CD4-positive, alpha-beta T cell (primary cell): Measurements from ENCODE around the gene AMELX. TPM values are rescaled to one million over a fixed set of nuclear protein-coding genes. Genes with fewer than 3 reads are reported as not detected.

Experiments used
- ATAC-seq: fragments of 200-7000 bp; cut with Tn5 transposase; one replicate; pipeline ENCODE4 v1.10.0; 2022; ENCODE audit warnings: mild to moderate bottlenecking; ENCODE audit not compliant: poor library complexity
- CTCF ChIA-PET: fragments of 350-600 bp; sonication (Branson Sonifier 250); formaldehyde crosslinking; loops from one replicate; lab custom pipeline; 2021; ENCODE audit warnings: antibody characterized with exemption, inconsistent platforms; lab: Charles Lee
- POLR2A ChIA-PET: fragments of 350-600 bp; sonication (Branson Sonifier 250); formaldehyde crosslinking; loops from one replicate; lab custom pipeline; 2021; ENCODE audit warnings: antibody characterized with exemption, inconsistent platforms; lab: Charles Lee
- DNase-seq, 14 experiments: peaks; one replicate each; pipeline ENCODE4 v3.0.0-alpha.2; 2013 to 2020; ENCODE audit warnings: mixed read lengths in 2 of 14
- H3K27ac ChIP-seq, 2 donors: one replicate each; pipeline versions ENCODE4 v1.5.1 to v1.7.0; 2013; ENCODE audit warnings: low read length in 2 of 2, low read depth in 1 of 2, mild to moderate bottlenecking in 1 of 2
- H3K27me3 ChIP-seq, 2 experiments: 1 replicate in 1 of 2; 2 replicates in 1 of 2; pipeline versions ENCODE4 v1.6.1 to v1.7.0; 2013; ENCODE audit warnings: low read length in 2 of 2, control low read depth in 1 of 2, mild to moderate bottlenecking in 1 of 2, moderate library complexity in 1 of 2; ENCODE audit not compliant: insufficient read depth in 2 of 2, control insufficient read depth in 1 of 2
- H3K36me3 ChIP-seq: one replicate; pipeline ENCODE4 v1.6.1; 2013; ENCODE audit warnings: low read length, control low read depth; ENCODE audit not compliant: insufficient read depth
- H3K4me1 ChIP-seq: one replicate; pipeline ENCODE4 v1.6.1; 2013; ENCODE audit warnings: low read length, control low read depth; ENCODE audit not compliant: insufficient read depth
- H3K4me3 ChIP-seq: one replicate; pipeline ENCODE4 v1.5.1; 2013; ENCODE audit warnings: mild to moderate bottlenecking, low read length, moderate library complexity
- H3K9me3 ChIP-seq, 2 experiments: 1 replicate in 1 of 2; 2 replicates in 1 of 2; pipeline versions ENCODE4 v1.6.1 to v1.7.0; 2013; ENCODE audit warnings: low read length in 2 of 2, mild to moderate bottlenecking in 2 of 2, control low read depth in 1 of 2, moderate library complexity in 1 of 2; ENCODE audit not compliant: control insufficient read depth in 1 of 2, insufficient read depth in 1 of 2
- H3K27ac Mint-ChIP-seq: one replicate; pipeline ENCODE4 v1.8.0; 2020; ENCODE audit warnings: mixed read lengths
- H3K27me3 Mint-ChIP-seq: one replicate; pipeline ENCODE4 v1.8.0; 2021; ENCODE audit warnings: mixed read lengths
- H3K36me3 Mint-ChIP-seq: one replicate; pipeline ENCODE4 v1.8.0; 2021; ENCODE audit warnings: low read depth, mixed read lengths
- H3K4me1 Mint-ChIP-seq: one replicate; pipeline ENCODE4 v1.8.0; 2021; ENCODE audit warnings: low read depth, mixed read lengths
- H3K4me3 Mint-ChIP-seq: one replicate; pipeline ENCODE4 v1.8.0; 2020; ENCODE audit warnings: mild to moderate bottlenecking, mixed read lengths
- H3K9me3 Mint-ChIP-seq: one replicate; pipeline ENCODE4 v1.8.0; 2020; ENCODE audit warnings: mixed read lengths
- intact Hi-C, 2 experiments: fragments of 100-400 bp; cut with DNase I in 1 of 2; cut with micrococcal nuclease in 1 of 2; formaldehyde crosslinking; loops; one replicate each; pipeline versions ENCODE4 v1.15.1 to v1.9.0; 2023 to 2025; cut with DNase I, micrococcal nuclease
- polyA plus RNA-seq, 2 donors: library from polyadenylated mRNA; unstranded; fragments of 120-200 nt; gene quantifications; one replicate each; pipeline ENCODE4 v1.2.1, GENCODE V29; 2013
- total RNA-seq, 174 experiments: library from RNA in 2 of 174; stranded (reverse) in 2 of 174; gene quantifications; one replicate each; pipeline ENCODE4 v1.2.3 and lab custom pipeline; 2021 to 2026
- TF ChIP-seq, protein P1 (sequence below): fragments of 200-600 bp; IDR thresholded peaks from one replicate; pipeline ENCODE4 v1.8.0; 2022; ENCODE audit warnings: antibody characterized with exemption, mild to moderate bottlenecking

The AMELX gene
- total RNA-seq (not detected), total RNA-seq (lab: John Stamatoyannopoulos, UW) (0 to 0.06 (median 0) reads per million in 172 experiments)
- polyA plus RNA-seq (2013, experiment 1 of 2): not detected
- not detected for polyA plus RNA-seq (2013, experiment 2 of 2)

DNA sequence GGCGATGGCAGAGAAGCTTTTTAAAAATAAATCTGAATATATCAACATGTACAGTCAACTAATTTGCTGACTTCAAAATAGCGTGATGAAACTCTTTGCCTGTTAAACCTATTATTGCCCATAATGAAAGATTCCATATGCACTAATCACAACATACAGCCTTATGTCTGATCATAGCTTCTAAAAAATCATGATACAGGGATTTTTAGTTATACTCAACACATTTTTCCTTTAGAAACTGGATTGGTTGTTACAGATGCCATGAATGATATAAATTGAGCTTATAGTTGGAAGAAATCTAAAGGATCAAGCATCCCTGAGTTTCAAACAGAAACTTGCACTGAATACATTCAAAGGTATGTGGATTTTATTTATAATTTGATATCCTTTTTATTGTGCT, at the start of gene AMELX:
Gene AMELX (plus strand): TSS at position 301 of the 400 bp plus-strand sequence. CDS start 1,376 bp downstream, outside the sequence.
- Histone ChIP-seq H3K4me1 (no peaks in the 10 kb centered on the region), H3K9me3 (no peaks in the 10 kb centered on the region), H3K27me3 (no peaks in the 10 kb centered on the region), H3K36me3 (no peaks in the 10 kb centered on the region), H3K4me3 (no peak within 1 kb of the TSS), H3K27ac (no peak within 1 kb of the TSS)
- Mint-ChIP-seq H3K27me3 (no peaks in the 10 kb centered on the region), H3K36me3 (no peaks in the 10 kb centered on the region), H3K4me3 (no peak within 1 kb of the TSS), H3K9me3 (no peaks in the 10 kb centered on the region), H3K27ac (no peak within 1 kb of the TSS), H3K4me1 (no peaks in the 10 kb centered on the region)
- no peak for DNase-seq
- CTCF ChIA-PET: no interaction called here
- no peak for ATAC-seq
- POLR2A ChIA-PET: no interaction called here
- TF ChIP-seq, protein P1, sequence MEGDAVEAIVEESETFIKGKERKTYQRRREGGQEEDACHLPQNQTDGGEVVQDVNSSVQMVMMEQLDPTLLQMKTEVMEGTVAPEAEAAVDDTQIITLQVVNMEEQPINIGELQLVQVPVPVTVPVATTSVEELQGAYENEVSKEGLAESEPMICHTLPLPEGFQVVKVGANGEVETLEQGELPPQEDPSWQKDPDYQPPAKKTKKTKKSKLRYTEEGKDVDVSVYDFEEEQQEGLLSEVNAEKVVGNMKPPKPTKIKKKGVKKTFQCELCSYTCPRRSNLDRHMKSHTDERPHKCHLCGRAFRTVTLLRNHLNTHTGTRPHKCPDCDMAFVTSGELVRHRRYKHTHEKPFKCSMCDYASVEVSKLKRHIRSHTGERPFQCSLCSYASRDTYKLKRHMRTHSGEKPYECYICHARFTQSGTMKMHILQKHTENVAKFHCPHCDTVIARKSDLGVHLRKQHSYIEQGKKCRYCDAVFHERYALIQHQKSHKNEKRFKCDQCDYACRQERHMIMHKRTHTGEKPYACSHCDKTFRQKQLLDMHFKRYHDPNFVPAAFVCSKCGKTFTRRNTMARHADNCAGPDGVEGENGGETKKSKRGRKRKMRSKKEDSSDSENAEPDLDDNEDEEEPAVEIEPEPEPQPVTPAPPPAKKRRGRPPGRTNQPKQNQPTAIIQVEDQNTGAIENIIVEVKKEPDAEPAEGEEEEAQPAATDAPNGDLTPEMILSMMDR: no peak
- intact Hi-C loops: no loop called here

DNA sequence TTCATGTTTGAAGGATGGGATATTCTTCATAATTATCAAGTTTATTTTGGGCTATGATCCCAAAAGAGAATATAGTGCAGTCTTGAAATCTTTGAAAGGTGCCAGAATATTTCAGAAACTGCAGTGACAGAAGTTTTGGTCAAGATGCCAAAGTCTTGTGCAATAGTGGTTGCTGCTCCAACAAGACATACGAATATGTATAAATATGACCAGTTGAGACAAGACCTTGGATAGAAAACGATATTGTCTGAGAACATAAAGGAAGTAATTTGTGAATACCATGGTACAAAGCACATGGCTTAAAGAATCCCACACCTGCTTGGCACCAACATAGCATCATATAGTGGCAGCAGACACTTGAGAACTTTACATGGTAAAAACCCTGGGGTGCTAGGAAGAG, 48.6 kb upstream of the AMELX start:
- H3K4me1 ChIP-seq: no peaks in the 10 kb centered on the region
- POLR2A ChIA-PET: no interaction called here
- Mint-ChIP-seq H3K27ac (no peak overlapping the region), H3K4me1 (no peaks in the 10 kb centered on the region), H3K9me3 (no peaks in the 10 kb centered on the region), H3K4me3 (no peak overlapping the region), H3K27me3 (no peaks in the 10 kb centered on the region), H3K36me3 (no peaks in the 10 kb centered on the region)
- ATAC-seq (no peak), DNase-seq (no peak)
- H3K36me3 ChIP-seq: no peaks in the 10 kb centered on the region
- H3K4me3 ChIP-seq: no peak overlapping the region
- TF ChIP-seq, protein P1: no peak
- H3K9me3 ChIP-seq: no peaks in the 10 kb centered on the region
- intact Hi-C loops: no loop called here
- no peak overlapping the region for H3K27ac ChIP-seq
- CTCF ChIA-PET: no interaction called here
- no peaks in the 10 kb centered on the region for H3K27me3 ChIP-seq

DNA sequence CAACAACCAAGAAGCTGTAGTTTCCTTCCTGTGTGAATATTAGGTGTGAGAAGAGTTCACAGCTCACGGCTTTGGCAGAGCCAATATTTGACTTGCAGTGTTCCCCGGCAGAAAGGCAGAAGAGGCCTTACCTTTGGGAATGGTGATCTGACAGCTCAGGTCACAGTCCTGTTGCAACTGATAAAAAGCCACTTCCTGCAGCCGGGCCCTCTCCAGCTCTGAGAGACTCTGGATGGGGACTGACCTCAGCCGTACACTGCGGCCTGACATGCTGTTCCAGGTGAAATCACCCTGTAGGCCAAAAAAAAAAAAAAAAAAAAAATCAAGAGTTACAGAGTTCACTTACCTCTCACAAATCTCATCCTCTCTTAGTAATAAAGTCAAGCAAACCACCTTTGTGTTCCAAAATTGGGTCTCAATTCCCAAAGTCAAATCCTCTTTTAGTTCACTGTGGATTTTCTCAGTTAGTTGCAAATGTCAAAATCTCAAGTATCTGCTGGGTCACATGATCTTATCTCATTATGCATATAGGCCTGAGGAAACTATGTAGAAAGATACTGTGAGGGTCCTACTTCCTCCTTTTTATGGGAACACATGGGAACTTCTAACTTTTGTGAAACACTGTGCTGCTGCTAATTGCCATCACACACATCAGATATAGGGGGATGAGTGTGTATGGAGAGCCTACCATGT, 38.6 kb upstream of the AMELX start:
- H3K36me3 ChIP-seq: no peaks in the 10 kb centered on the region
- H3K36me3 Mint-ChIP-seq: no peaks in the 10 kb centered on the region
- intact Hi-C loops: no loop called here
- no peaks in the 10 kb centered on the region for H3K4me1 Mint-ChIP-seq
- H3K9me3 ChIP-seq: no peaks in the 10 kb centered on the region
- TF ChIP-seq, protein P1: no peak
- no peak overlapping the region for H3K27ac ChIP-seq
- H3K4me1 ChIP-seq: no peaks in the 10 kb centered on the region
- ChIA-PET CTCF (no interaction called here), POLR2A (no interaction called here)
- H3K27me3 Mint-ChIP-seq: no peaks in the 10 kb centered on the region
- no peak for DNase-seq
- no peak overlapping the region for H3K4me3 ChIP-seq
- no peak overlapping the region for H3K27ac Mint-ChIP-seq
- no peaks in the 10 kb centered on the region for H3K27me3 ChIP-seq
- no peak overlapping the region for H3K4me3 Mint-ChIP-seq
- ATAC-seq: no peak
- H3K9me3 Mint-ChIP-seq: no peaks in the 10 kb centered on the region
